Heart left ventricle (tissue), 16 donors: ENCODE data around the gene HOOK2. TPM values are rescaled to one million over a fixed set of nuclear protein-coding genes. Genes with fewer than 3 reads are reported as not detected.
A peak's percentile ranks its signal among the peaks of the same experiment; 100 is the strongest.

Experiments
- ATAC-seq, 4 donors: fragments of 200-7000 bp; cut with Tn5 transposase; one replicate each; pipeline ENCODE4 v1.9.1; 2020 to 2022; ENCODE audit warnings: moderate library complexity in 4 of 4, mild to moderate bottlenecking in 3 of 4, moderate number of reproducible peaks in 1 of 4
- DNase-seq, 5 donors: peaks; one replicate each; pipeline ENCODE4 v3.0.0-alpha.2; 2020
- H3K27ac ChIP-seq, 12 donors: fragments of 200-600 bp; sonication (generic) in 4 of 12; one replicate each; pipeline versions ENCODE4 v1.5.0 to v1.8.0; 2016 to 2022; ENCODE audit warnings: mild to moderate bottlenecking in 2 of 12
- H3K27me3 ChIP-seq, 9 donors: fragments of 200-600 bp; sonication (generic) in 2 of 9; one replicate each; pipeline versions ENCODE4 v1.5.1 to v1.8.0; 2016 to 2022; ENCODE audit warnings: mild to moderate bottlenecking in 3 of 9
- H3K36me3 ChIP-seq, 9 donors: fragments of 200-600 bp; sonication (generic) in 2 of 9; one replicate each; pipeline versions ENCODE4 v1.5.0 to v1.8.0; 2018 to 2022; ENCODE audit warnings: mild to moderate bottlenecking in 2 of 9
- H3K4me1 ChIP-seq, 12 donors: fragments of 200-600 bp; sonication (generic) in 4 of 12; one replicate each; pipeline versions ENCODE4 v1.5.0 to v1.8.0; 2016 to 2022; ENCODE audit warnings: mild to moderate bottlenecking in 3 of 12
- H3K4me3 ChIP-seq, 12 donors: fragments of 200-600 bp; sonication (generic) in 4 of 12; one replicate each; pipeline versions ENCODE4 v1.5.0 to v1.8.0; 2017 to 2022; ENCODE audit warnings: mild to moderate bottlenecking in 9 of 12, moderate library complexity in 4 of 12
- H3K9me3 ChIP-seq, 12 donors: fragments of 200-600 bp; sonication (generic) in 4 of 12; one replicate each; pipeline versions ENCODE4 v1.5.0 to v1.8.0; 2016 to 2022; ENCODE audit warnings: mild to moderate bottlenecking in 1 of 12
- POLR2A ChIP-seq, 2 donors: fragments of 450-650 bp; IDR thresholded peaks; one replicate each; pipeline ENCODE4 v1.6.1; 2017; ENCODE audit warnings: antibody characterized with exemption in 2 of 2, mild to moderate bottlenecking in 2 of 2, moderate library complexity in 2 of 2
- WGBS, 4 donors: extraction: QIAGEN DNeasy Blood & Tissue Kit in 2 of 4; methylation state at CpG; one replicate each; pipeline versions ENCODE4 v1.1.5 to v1.1.7; 2013 to 2018; 5-methylcytosine and 5-hydroxymethylcytosine counted together
- intact Hi-C, 10 donors: fragments of 100-400 bp; cut with DNase I; formaldehyde crosslinking; loops; one replicate each; pipeline versions ENCODE4 v1.11.1 to v1.14.2; 2022
- polyA plus RNA-seq, 2 donors: library from polyadenylated mRNA; stranded (reverse); fragments of 200-250 nt; gene quantifications; one replicate each; pipeline ENCODE4 v1.2.3, GENCODE V29; 2013
- total RNA-seq, 9 donors: library from RNA; depleted of rRNA in 2 of 9; stranded (reverse); fragments of >200 nt in 2 of 9; fragmentation: NEBNext Ultra II Directional in 3 of 9; extraction: Animal tissue kit (Norgen Biotek cat#: 25700) in 3 of 9; gene quantifications; one replicate each; pipeline versions ENCODE4 v1.1.0 to v1.2.4, GENCODE V29; 2016 to 2023
- TF ChIP-seq, protein P1 (sequence below), 12 donors: fragments of 200-600 bp; sonication (generic) in 4 of 12; IDR thresholded peaks; one replicate each; pipeline versions ENCODE4 v1.5.0 to v1.8.0; 2018 to 2022; ENCODE audit warnings: antibody characterized with exemption in 12 of 12, mild to moderate bottlenecking in 5 of 12
- donor health status: ischemic (EF 13 %, LVEDD 7.1; RV severe dilation, severe dysfunction).
- donor health status: healthy with polysubstance abuse.
- donor health status: DM: no; HTN: yes; CAD: no.
- donor health status: DM: no; HTN: no; CAD: no.
- donor health status: ischemic (EF 25% LVEDD 6.9; RV normal size, moderate dysfunction).
- donor health status: ischemic (EF 25% LVEDD 5.7; RV mildly dilated, moderate dysfunction).
- donor health status: healthy.
- donor health status: DM: yes; HTN: yes; CAD: no.
- donor health status: ischemic (EF 35%, LVEDD 5.7; RV mildly dilated, moderate dysfunction).
- donor health status: nonischemic (EF 11% LVEDD 7.7; RV severe dilation, severe dysfunction).
- donor health status: DM: yes; HTN: yes; CAD: no.
- donor health status: PGD.
- donor health status: ischemic (EF 29% LVEDD 5.4; RV normal size, mild dysfunction).
- donor health status: nonischemic (EF 23%, LVEDD 6.1; RV moderate dilation, normal function).

HOOK2 gene
- total and polyA plus RNA-seq, 11 donors, result 29.9 to 90.1 (median 62.6) TPM

DNA sequence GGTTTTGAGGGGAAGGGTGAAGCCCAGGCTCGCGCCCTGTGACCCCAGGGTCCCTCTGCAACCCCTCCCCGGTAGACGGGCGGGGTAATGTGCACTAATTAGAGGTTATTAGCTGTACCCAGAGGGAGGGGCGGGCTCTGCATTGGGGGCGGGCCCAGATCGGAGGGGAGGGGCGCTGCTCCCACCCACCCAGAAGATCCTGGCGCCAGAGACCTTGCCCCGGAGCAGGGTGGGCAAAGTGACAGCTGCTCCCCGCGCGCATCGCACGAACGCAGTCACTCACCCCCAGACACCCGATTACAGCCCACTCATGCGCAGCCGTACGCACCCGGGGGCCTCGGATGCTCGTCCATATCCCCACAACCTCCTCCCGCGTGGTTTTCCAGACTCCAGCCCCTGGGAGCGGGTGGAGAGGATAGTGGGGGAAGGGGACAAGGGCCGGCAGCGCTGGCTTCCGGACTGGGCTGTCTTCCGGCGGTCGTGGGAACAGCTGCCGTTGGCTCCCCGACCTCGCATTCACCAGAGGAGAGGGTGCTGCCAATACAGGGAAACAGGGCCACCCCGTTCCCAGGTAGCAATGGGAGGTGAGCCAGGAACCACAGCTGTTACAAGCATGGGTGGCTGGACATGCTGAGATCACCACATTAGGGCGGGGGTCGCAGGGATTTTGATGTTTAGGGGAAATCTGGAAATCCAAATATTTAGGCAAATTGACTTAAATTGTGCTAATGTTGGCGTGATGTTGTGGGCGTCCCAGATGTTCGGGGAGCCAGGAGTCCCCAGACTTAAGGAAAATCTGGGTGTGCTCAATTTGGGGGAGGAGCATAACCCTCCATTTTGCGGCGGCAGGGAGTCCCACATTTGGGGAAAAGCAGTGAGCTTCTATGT is 2.9 kb upstream of the HOOK2 start:
- peak; percentile 84 to 90 (median 86) for DNase-seq
- peak overlapping the region; percentile 41 to 83 (median 68) for H3K4me3 ChIP-seq
- peaks cover 0 to 2% (median 0%) of the 10 kb centered on the region in 9 donors for H3K36me3 ChIP-seq
- no peaks in the 10 kb centered on the region for H3K9me3 ChIP-seq
- TF ChIP-seq, protein P1, sequence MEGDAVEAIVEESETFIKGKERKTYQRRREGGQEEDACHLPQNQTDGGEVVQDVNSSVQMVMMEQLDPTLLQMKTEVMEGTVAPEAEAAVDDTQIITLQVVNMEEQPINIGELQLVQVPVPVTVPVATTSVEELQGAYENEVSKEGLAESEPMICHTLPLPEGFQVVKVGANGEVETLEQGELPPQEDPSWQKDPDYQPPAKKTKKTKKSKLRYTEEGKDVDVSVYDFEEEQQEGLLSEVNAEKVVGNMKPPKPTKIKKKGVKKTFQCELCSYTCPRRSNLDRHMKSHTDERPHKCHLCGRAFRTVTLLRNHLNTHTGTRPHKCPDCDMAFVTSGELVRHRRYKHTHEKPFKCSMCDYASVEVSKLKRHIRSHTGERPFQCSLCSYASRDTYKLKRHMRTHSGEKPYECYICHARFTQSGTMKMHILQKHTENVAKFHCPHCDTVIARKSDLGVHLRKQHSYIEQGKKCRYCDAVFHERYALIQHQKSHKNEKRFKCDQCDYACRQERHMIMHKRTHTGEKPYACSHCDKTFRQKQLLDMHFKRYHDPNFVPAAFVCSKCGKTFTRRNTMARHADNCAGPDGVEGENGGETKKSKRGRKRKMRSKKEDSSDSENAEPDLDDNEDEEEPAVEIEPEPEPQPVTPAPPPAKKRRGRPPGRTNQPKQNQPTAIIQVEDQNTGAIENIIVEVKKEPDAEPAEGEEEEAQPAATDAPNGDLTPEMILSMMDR (IDR thresholded peaks at IDR 0.05), result no peak
- TF ChIP-seq POLR2A (IDR thresholded peaks at IDR 0.05), result peak in 1 of 2 donors; percentile 54
- peak overlapping the region; percentile 78 to 99 (median 94) for H3K27ac ChIP-seq
- WGBS, 4 donors, result 3 to 4% (median 4%) methylated on average over 32 to 44 of the region's 44 CpGs
- H3K27me3 ChIP-seq, result no peaks in the 10 kb centered on the region
- intact Hi-C loops, result loop anchor here in 1 of 10 donors (2.0 kb wide), 1 partner anchor 15 kb away; no protein-coding TSS in a partner anchor
- peak; percentile 27 to 60 (median 43) for ATAC-seq
- H3K4me1 ChIP-seq, result peaks cover 0 to 64% (median 51%) of the 10 kb centered on the region in 12 donors

DNA sequence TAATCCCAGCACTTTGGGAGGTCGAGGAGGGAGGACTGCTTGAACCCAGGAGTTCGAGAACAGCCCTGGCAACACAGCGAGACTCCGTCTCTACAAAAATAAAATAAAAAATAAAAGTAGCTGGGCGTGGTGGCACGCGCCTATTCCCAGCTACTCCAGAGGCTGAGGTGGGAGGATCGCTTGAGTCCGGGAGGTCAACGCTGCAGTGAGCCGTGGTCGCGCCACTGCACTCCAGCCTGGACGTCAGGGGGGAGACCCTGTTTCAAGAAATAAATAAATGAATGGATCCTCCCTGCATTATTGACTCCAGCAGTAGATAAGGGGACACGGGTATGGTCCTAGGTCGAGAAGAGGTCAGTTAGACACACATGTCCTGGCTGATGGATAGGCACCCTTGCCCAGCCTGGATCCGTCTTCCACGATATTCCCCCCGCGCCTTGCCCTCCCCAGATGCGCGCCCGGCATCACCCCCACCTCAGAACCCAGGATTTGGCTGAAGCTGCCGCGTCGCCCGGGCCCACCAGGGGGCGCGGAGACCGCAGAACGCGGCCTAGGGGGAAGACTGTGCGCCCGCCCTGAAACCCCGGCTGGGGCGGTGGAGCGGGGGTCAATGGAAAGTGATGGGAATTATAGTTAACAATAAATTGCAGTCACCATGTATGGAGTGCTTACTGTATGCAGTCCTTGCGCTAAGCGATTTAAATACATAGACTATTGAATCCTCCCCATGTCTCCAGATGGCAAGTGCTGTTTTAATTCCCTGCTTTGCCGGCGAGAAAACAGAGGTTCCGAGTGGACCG is 2.1 kb upstream of the HOOK2 start:
- no peaks in the 10 kb centered on the region for H3K27me3 ChIP-seq
- WGBS, 4 donors, result 10 to 12% (median 11%) methylated on average over 43 of the region's 43 CpGs
- H3K4me3 ChIP-seq, result peak overlapping the region; percentile 41 to 83 (median 68)
- peak; percentile 83 to 91 (median 87) for DNase-seq
- peak overlapping the region; percentile 78 to 99 (median 94) for H3K27ac ChIP-seq
- no peaks in the 10 kb centered on the region for H3K9me3 ChIP-seq
- intact Hi-C loops, result loop anchor here (1.0 to 2.0 kb wide), 4 partner anchors 15 to 19 kb away; no protein-coding TSS in a partner anchor
- TF ChIP-seq, protein P1 (IDR thresholded peaks at IDR 0.05), result peak; percentile 93 to 98 (median 97)
- TF ChIP-seq POLR2A (IDR thresholded peaks at IDR 0.05), result peak in 1 of 2 donors; percentile 15
- peak; percentile 27 to 52 (median 40) for ATAC-seq
- peaks cover 0 to 2% (median 0%) of the 10 kb centered on the region in 9 donors for H3K36me3 ChIP-seq
- H3K4me1 ChIP-seq, result peaks cover 0 to 64% (median 49%) of the 10 kb centered on the region in 12 donors

DNA sequence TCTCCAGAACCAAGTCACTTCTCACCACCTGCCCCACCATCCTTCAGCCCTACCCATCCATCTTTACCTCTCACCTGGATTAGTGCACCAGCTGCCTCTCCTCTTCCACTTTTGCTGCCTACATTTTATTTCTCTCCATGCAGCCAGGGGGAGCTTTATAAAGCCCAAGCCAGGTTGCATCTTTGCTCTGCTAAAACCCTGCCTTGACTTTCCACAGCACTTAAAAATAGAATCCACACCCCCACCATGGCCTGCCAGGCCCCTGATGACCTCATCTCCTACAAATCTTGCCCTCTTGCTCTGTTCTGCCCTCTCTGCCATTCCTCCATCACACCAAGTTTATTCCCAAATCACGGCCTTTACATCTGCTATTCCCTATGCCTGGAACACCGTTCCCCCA is 1.8 kb downstream of the HOOK2 start:
- Histone ChIP-seq H3K27me3 (no peaks in the 10 kb centered on the region), H3K4me1 (peaks cover 0 to 68% (median 26%) of the 10 kb centered on the region in 12 donors), H3K27ac (peak overlapping the region; percentile 31 to 98 (median 92)), H3K9me3 (no peaks in the 10 kb centered on the region), H3K36me3 (peaks cover 0 to 23% (median 5%) of the 10 kb centered on the region in 9 donors), H3K4me3 (no peak overlapping the region)
- intact Hi-C loops, result no loop called here
- TF ChIP-seq, protein P1 (IDR thresholded peaks at IDR 0.05), result peak; percentile 11 to 59 (median 36)
- no peak for TF ChIP-seq POLR2A (IDR thresholded peaks at IDR 0.05)
- peak in 3 of 5 donors; percentile 54 to 75 (median 59) for DNase-seq
- 42 to 64% (median 55%) methylated on average over 2 of the region's 2 CpGs for WGBS, 4 donors
- peak; percentile 25 to 44 (median 34) for ATAC-seq
